IMR-90 (cell line): ENCODE measurements around the gene RGP1. TPM values are rescaled to one million over a fixed set of nuclear protein-coding genes. Genes with fewer than 3 reads are reported as not detected.

ENCODE experiments used
- ATAC-seq: fragments of 200-7000 bp; cut with Tn5 transposase; 2 replicates; pipeline ENCODE4 v1.9.1; 2020; ENCODE audit warnings: low read depth, mild to moderate bottlenecking, moderate library complexity
- BruUV-seq: library from RNA; stranded (reverse); fragments of 400-500 nt; replicated peaks from 2 replicates; lab custom pipeline; 2021; lab: Mats Ljungman, UMichigan
- CTCF ChIA-PET: fragments of 300-600 bp; formaldehyde crosslinking; extraction: SDS; loops from one replicate; lab custom pipeline; 2021; ENCODE audit warnings: antibody characterized with exemption; lab: Yijun Ruan, JAX
- POLR2A ChIA-PET: fragments of 300-600 bp; sonication (Branson Sonifier 250); formaldehyde crosslinking; loops from one replicate; lab custom pipeline; 2022; ENCODE audit warnings: antibody characterized with exemption; ENCODE audit not compliant: unreplicated experiment; lab: Charles Lee
- DNase-seq: peaks from one replicate; pipeline ENCODE4 v3.0.0; 2013
- H2AFZ ChIP-seq: replicated peaks from 2 replicates; pipeline ENCODE3; 2013; ENCODE audit warnings: low read length, mild to moderate bottlenecking; ENCODE audit not compliant: poor library complexity
- H2AK5ac ChIP-seq: 2 replicates; pipeline ENCODE4 v1.6.1; 2013; ENCODE audit warnings: low read depth, low read length, inconsistent platforms
- H2AK9ac ChIP-seq: replicated peaks from 2 replicates; pipeline ENCODE3; 2013; ENCODE audit warnings: mild to moderate bottlenecking, low read depth, low read length, moderate library complexity; ENCODE audit not compliant: poor library complexity
- H2BK120ac ChIP-seq: 2 replicates; pipeline ENCODE4 v1.6.1; 2013; ENCODE audit warnings: low read depth, low read length, inconsistent platforms
- H2BK15ac ChIP-seq: 3 replicates; pipeline ENCODE4 v1.6.1; 2013; ENCODE audit warnings: low read depth, low read length, inconsistent platforms
- H2BK20ac ChIP-seq: 2 replicates; pipeline ENCODE4 v1.6.1; 2013; ENCODE audit warnings: low read depth, mild to moderate bottlenecking, inconsistent platforms, low read length, moderate library complexity
- H2BK5ac ChIP-seq: 2 replicates; pipeline ENCODE4 v1.6.1; 2013; ENCODE audit warnings: mild to moderate bottlenecking, low read depth, low read length, inconsistent platforms; ENCODE audit not compliant: poor library complexity, severe bottlenecking
- H3K14ac ChIP-seq: replicated peaks from 2 replicates; pipeline ENCODE4 v1.6.1; 2013; ENCODE audit warnings: low read depth, low read length, inconsistent platforms
- H3K18ac ChIP-seq: 2 replicates; pipeline ENCODE4 v1.6.1; 2013; ENCODE audit warnings: low read depth, low read length, control low read depth
- H3K23ac ChIP-seq: 2 replicates; pipeline ENCODE4 v1.6.1; 2013; ENCODE audit warnings: low read depth, low read length, inconsistent platforms
- H3K27ac ChIP-seq: 2 replicates; pipeline ENCODE4 v1.5.1; 2013; ENCODE audit warnings: mild to moderate bottlenecking, control low read depth, low read length; ENCODE audit not compliant: insufficient read depth
- H3K27me3 ChIP-seq: 2 replicates; pipeline ENCODE4 v1.6.1; 2013; ENCODE audit warnings: low read length; ENCODE audit not compliant: control insufficient read depth, insufficient read depth
- H3K36me3 ChIP-seq: 2 replicates; pipeline ENCODE4 v1.6.1; 2013; ENCODE audit warnings: low read length, mixed read lengths; ENCODE audit not compliant: control insufficient read depth, insufficient read depth
- H3K4ac ChIP-seq: 2 replicates; pipeline ENCODE4 v1.6.1; 2013; ENCODE audit warnings: low read depth, low read length, inconsistent platforms
- H3K4me1 ChIP-seq: 2 replicates; pipeline ENCODE4 v1.6.1; 2013; ENCODE audit warnings: low read length, mixed read lengths; ENCODE audit not compliant: control insufficient read depth, insufficient read depth
- H3K4me2 ChIP-seq: 2 replicates; pipeline ENCODE4 v1.6.1; 2013; ENCODE audit warnings: low read depth, mild to moderate bottlenecking, control low read depth, low read length, moderate library complexity
- H3K4me3 ChIP-seq: 2 replicates; pipeline ENCODE4 v1.5.1; 2013; ENCODE audit warnings: low read depth, mild to moderate bottlenecking, control low read depth, low read length, moderate library complexity; ENCODE audit not compliant: insufficient read depth
- H3K56ac ChIP-seq: 2 replicates; pipeline ENCODE4 v1.6.1; 2013; ENCODE audit warnings: low read length, inconsistent platforms; ENCODE audit not compliant: insufficient read depth; ENCODE audit errors: extremely low read depth
- H3K79me1 ChIP-seq, 2 experiments: 2 replicates each; pipeline ENCODE4 v1.6.1; 2013; ENCODE audit warnings: low read length in 2 of 2, inconsistent platforms in 1 of 2, low read depth in 1 of 2
- H3K9ac ChIP-seq: 2 replicates; pipeline ENCODE4 v1.6.1; 2013; ENCODE audit warnings: low read depth, low read length, control low read depth
- H3K9me1 ChIP-seq: 2 replicates; pipeline ENCODE4 v1.6.1; 2013; ENCODE audit warnings: low read length, inconsistent platforms; ENCODE audit not compliant: insufficient read depth
- H3K9me3 ChIP-seq: 2 replicates; pipeline ENCODE4 v1.6.1; 2013; ENCODE audit warnings: low read length; ENCODE audit not compliant: control insufficient read depth, insufficient read depth
- H4K20me1 ChIP-seq: 2 replicates; pipeline ENCODE4 v1.6.1; 2013; ENCODE audit warnings: low read length, inconsistent platforms; ENCODE audit not compliant: insufficient read depth
- H4K5ac ChIP-seq: 2 replicates; pipeline ENCODE4 v1.6.1; 2013; ENCODE audit warnings: mild to moderate bottlenecking, low read depth, low read length, control low read depth
- H4K8ac ChIP-seq, 2 experiments: 2 replicates each; pipeline ENCODE4 v1.6.1; 2013; ENCODE audit warnings: low read depth in 2 of 2, low read length in 2 of 2, control low read depth in 1 of 2, inconsistent platforms in 1 of 2
- H4K91ac ChIP-seq: 2 replicates; pipeline ENCODE4 v1.6.1; 2013; ENCODE audit warnings: low read depth, low read length, inconsistent platforms; ENCODE audit not compliant: insufficient read depth
- MAFK ChIP-seq: IDR thresholded peaks from 2 replicates; pipeline ENCODE4 v1.6.1; 2012; ENCODE audit warnings: low read depth, low read length, improper control_type of control experiment
- MAZ ChIP-seq: IDR thresholded peaks from 2 replicates; pipeline ENCODE4 v1.6.1; 2012; ENCODE audit warnings: low read depth, mild to moderate bottlenecking, low read length, improper control_type of control experiment, moderate library complexity, borderline replicate concordance
- MXI1 ChIP-seq: IDR thresholded peaks from 2 replicates; pipeline ENCODE4 v1.6.1; 2012; ENCODE audit warnings: low read depth, mild to moderate bottlenecking, low read length, moderate library complexity, borderline replicate concordance
- NFE2L2 ChIP-seq: fragments of 150-350 bp; IDR thresholded peaks from 2 replicates; pipeline ENCODE4 v1.6.1; 2016; ENCODE audit warnings: low read depth, mild to moderate bottlenecking, low read length
- WGBS, 2 experiments: methylation state at CpG; one replicate each; pipeline versions ENCODE4 v1.1.5 to v1.1.7; 2013; ENCODE audit warnings: missing lambda C conversion rate in 2 of 2; ENCODE audit not compliant: insufficient read length in 1 of 2; ENCODE audit errors: extremely low coverage in 2 of 2; 5-methylcytosine and 5-hydroxymethylcytosine counted together
- dilution Hi-C: fragments of 300-500 bp; cut with HindIII; formaldehyde crosslinking; loops from one replicate; pipeline ENCODE4 v1.14.3; 2018; ENCODE audit warnings: low sequenced_read_pairs; ENCODE audit not compliant: unreplicated experiment
- in situ Hi-C: fragments of 300-500 bp; cut with MboI; formaldehyde crosslinking; loops from 3 replicates; pipeline ENCODE4 v1.14.3; 2019; ENCODE audit warnings: low sequenced_read_pairs, inconsistent platforms, mixed read lengths
- intact Hi-C: fragments of 100-400 bp; cut with micrococcal nuclease; formaldehyde crosslinking; loops from 2 replicates; pipeline ENCODE4 v1.10.0; 2022
- polyA plus RNA-seq, 3 experiments: library from polyadenylated mRNA; depleted of rRNA; stranded (reverse); fragments of >200 nt; gene quantifications; 2 replicates each; pipeline ENCODE4 v1.2.3, GENCODE V29; 2012; ENCODE audit warnings: low replicate concordance in 1 of 3
- total RNA-seq: library from RNA; depleted of rRNA; stranded (reverse); fragments of >200 nt; gene quantifications from 2 replicates; pipeline ENCODE4 v1.2.3, GENCODE V29; 2012

Gene RGP1
- total and polyA plus RNA-seq, 2 of the 4 experiments (the other 2 are of a cell fraction) = 10.2 to 14.3 TPM

DNA sequence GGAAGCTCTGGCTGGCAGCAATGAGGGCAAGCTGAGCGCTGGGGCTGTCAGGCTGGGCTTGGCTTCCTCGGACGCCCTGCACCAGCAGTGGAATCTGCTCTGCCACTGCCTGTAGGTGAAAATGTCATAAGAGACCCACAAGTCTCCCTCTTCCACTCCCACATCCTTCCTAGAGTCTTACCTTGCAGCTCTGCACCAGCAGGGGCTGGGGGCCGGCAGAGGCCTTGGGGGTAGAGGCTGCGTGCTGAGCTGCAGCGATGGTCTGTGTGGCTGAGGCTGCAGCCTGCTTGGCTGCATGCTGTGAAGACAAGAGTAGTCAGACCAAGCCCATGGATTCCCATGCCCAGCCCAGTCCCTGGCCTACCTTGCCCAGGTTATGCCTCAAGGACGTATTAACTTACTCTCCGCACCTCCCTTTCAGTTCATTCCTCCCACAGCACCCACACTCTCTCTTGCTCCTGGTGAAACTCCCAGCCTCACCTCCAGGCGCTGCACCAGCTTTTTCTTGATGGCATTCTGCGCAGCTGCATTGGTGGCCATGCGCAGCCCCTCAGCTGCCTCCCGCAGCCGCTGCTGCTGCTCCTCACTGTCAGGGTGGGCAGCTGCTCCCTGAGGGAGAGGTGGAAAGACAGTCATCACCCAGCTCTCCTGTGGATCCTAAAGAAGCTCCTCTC, 34.4 kb upstream of the RGP1 start (continued):
- TF ChIP-seq NFE2L2 = no peak

DNA sequence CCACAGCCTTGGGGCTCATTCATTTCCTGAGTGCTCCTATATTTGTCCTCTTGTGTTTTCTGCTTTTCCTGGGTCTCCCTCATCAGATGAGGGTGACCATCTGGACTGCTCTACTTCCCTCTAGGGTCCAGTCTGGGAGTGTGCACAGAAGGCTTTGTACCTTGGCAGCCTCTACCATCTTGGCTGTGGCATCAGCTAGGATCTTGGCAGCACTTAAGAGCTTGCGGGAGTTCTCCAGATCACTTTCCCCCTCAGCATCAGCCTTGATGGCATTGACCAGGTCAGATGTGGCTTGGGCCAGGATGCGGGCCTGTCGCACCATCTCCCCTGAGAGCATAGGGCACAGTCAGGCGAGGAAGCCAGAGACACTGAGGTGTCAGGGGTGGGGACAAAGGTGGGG, 32.9 kb upstream of the RGP1 start:
- H2AK5ac ChIP-seq = no peak overlapping the region
- CTCF ChIA-PET = interaction anchor here (1.8 kb wide), 1 partner anchor 20 kb away, joined by 6 read pairs; no protein-coding TSS in a partner anchor

More for the DNA sequence above, 32.9 kb upstream of the RGP1 start:
- no peak overlapping the region for H3K18ac ChIP-seq
- POLR2A ChIA-PET = interaction anchor here (1.5 kb wide), 1 partner anchor 12 kb away, joined by 5 read pairs; no protein-coding TSS in a partner anchor
- no peak overlapping the region for H3K4me3 ChIP-seq
- H2AFZ ChIP-seq = no peak overlapping the region
- no peak overlapping the region for H3K9ac ChIP-seq
- no peaks in the 10 kb centered on the region; the same call in 1 of the 2 replicates for H3K9me1 ChIP-seq
- H2BK5ac ChIP-seq = no peak overlapping the region
- dilution Hi-C loops (no loop called here), intact Hi-C loops (no loop called here), in situ Hi-C loops (no loop called here)
- peaks cover 40 to 75% of the 10 kb centered on the region in 2 experiments for H3K79me1 ChIP-seq
- peaks cover 35% of the 10 kb centered on the region for H4K20me1 ChIP-seq
- H4K5ac ChIP-seq = no peak overlapping the region
- H3K14ac ChIP-seq = no peak overlapping the region
- H3K9me3 ChIP-seq = no peaks in the 10 kb centered on the region
- no peaks in the 10 kb centered on the region for H3K27me3 ChIP-seq
- H2BK15ac ChIP-seq = no peak overlapping the region
- no peak overlapping the region for H2BK120ac ChIP-seq
- peaks cover 89% of the 10 kb centered on the region for H3K36me3 ChIP-seq
- no peak overlapping the region for H4K91ac ChIP-seq
- no TSS peak for BruUV-seq
- WGBS, 2 experiments = 94% methylated on average over 2 of the region's 4 CpGs; no CpG with 5 or more reads in 1 of the 2 experiments
- no peak overlapping the region for H3K4me2 ChIP-seq
- no peak for DNase-seq
- TF ChIP-seq NFE2L2 (no peak), MAZ (no peak), MAFK (no peak), MXI1 (no peak)
- no peaks in the 10 kb centered on the region for H3K4me1 ChIP-seq
- peak; percentile 31 for ATAC-seq
- no peak overlapping the region; the same call in 1 of the 2 replicates for H3K23ac ChIP-seq
- H2AK9ac ChIP-seq = no peak overlapping the region
- no peak overlapping the region for H4K8ac ChIP-seq
- H3K56ac ChIP-seq = no peak overlapping the region
- H2BK20ac ChIP-seq = no peak overlapping the region
- no peak overlapping the region for H3K27ac ChIP-seq
- no peak overlapping the region for H3K4ac ChIP-seq
